Fibroblast of lung (primary cell): ENCODE measurements around the gene CFAP299. TPM values are rescaled to one million over a fixed set of nuclear protein-coding genes. Genes with fewer than 3 reads are reported as not detected.

Experiments
- DNase-seq, 2 donors: peaks; one replicate each; pipeline versions ENCODE4 v3.0.0 to v3.0.0-alpha.2; 2010; ENCODE audit warnings: low read depth in 2 of 2
- H2AFZ ChIP-seq: 2 replicates; pipeline ENCODE4 v1.5.1; 2012; ENCODE audit warnings: low read length, control low read depth, inconsistent platforms
- H3K27ac ChIP-seq: 2 replicates; pipeline ENCODE4 v1.5.1; 2011; ENCODE audit warnings: low read length, control low read depth; ENCODE audit not compliant: insufficient read depth
- H3K27me3 ChIP-seq: 2 replicates; pipeline ENCODE4 v1.5.1; 2011; ENCODE audit warnings: mild to moderate bottlenecking, low read length; ENCODE audit not compliant: control insufficient read depth, insufficient read depth
- H3K36me3 ChIP-seq: 2 replicates; pipeline ENCODE4 v1.5.1; 2011; ENCODE audit warnings: low read length; ENCODE audit not compliant: control insufficient read depth, insufficient read depth
- H3K4me1 ChIP-seq: 2 replicates; pipeline ENCODE4 v1.5.1; 2011; ENCODE audit warnings: low read length; ENCODE audit not compliant: control insufficient read depth, insufficient read depth; ENCODE audit errors: extremely low read depth
- H3K4me2 ChIP-seq: 2 replicates; pipeline ENCODE4 v1.5.1; 2011; ENCODE audit warnings: low read length, control low read depth; ENCODE audit not compliant: insufficient read depth; ENCODE audit errors: extremely low read depth
- H3K4me3 ChIP-seq, 4 experiments: fragments of 200-600 bp in 1 of 4; sonication (generic) in 1 of 4; replicated peaks in 1 of 4; 2 replicates each; pipeline ENCODE4 v1.5.1; 2011 to 2016; ENCODE audit warnings: low read length in 4 of 4, low read depth in 3 of 4, mild to moderate bottlenecking in 3 of 4, control low read depth in 2 of 4, inconsistent platforms in 1 of 4, mixed read lengths in 1 of 4; ENCODE audit not compliant: insufficient read depth in 1 of 4; ENCODE audit errors: control extremely low read depth in 1 of 4
- H3K79me2 ChIP-seq: 2 replicates; pipeline ENCODE4 v1.5.1; 2012; ENCODE audit warnings: mild to moderate bottlenecking, low read length, inconsistent platforms; ENCODE audit not compliant: control insufficient read depth, insufficient read depth
- H3K9ac ChIP-seq: 2 replicates; pipeline ENCODE4 v1.5.1; 2011; ENCODE audit warnings: mild to moderate bottlenecking, low read length, control low read depth; ENCODE audit not compliant: insufficient read depth
- H3K9me3 ChIP-seq: 2 replicates; pipeline ENCODE4 v1.5.1; 2012; ENCODE audit warnings: low read depth, low read length; ENCODE audit not compliant: control insufficient read depth, insufficient read depth
- H4K20me1 ChIP-seq: 2 replicates; pipeline ENCODE4 v1.5.1; 2011; ENCODE audit warnings: low read length; ENCODE audit not compliant: control insufficient read depth, insufficient read depth; ENCODE audit errors: extremely low read depth
- CTCF ChIP-seq, 2 donors: IDR thresholded peaks in 1 of 2; conservative IDR thresholded peaks in 1 of 2; 1 replicate in 1 of 2; 2 replicates in 1 of 2; pipeline ENCODE4 v1.5.1; 2011 to 2012; ENCODE audit warnings: low read length in 2 of 2, control low read depth in 1 of 2, inconsistent platforms in 1 of 2, low read depth in 1 of 2, mild to moderate bottlenecking in 1 of 2
- EZH2 ChIP-seq: IDR thresholded peaks from 2 replicates; pipeline ENCODE4 v1.5.1; 2012; ENCODE audit warnings: low read length, control low read depth, mild to moderate bottlenecking; ENCODE audit errors: missing control alignments
- polyA plus RNA-seq, 2 donors: library from polyadenylated mRNA; depleted of rRNA in 1 of 2; stranded (reverse) in 1 of 2; unstranded in 1 of 2; fragments of >200 nt; gene quantifications; 2 replicates each; pipeline ENCODE4 v1.2.1, GENCODE V29; 2011 to 2012; ENCODE audit warnings: missing spikeins in 1 of 2
- total RNA-seq: library from RNA; depleted of rRNA; stranded (reverse); fragments of >200 nt; gene quantifications from 2 replicates; pipeline ENCODE4 v1.2.1, GENCODE V29; 2014

The CFAP299 gene
- total and polyA plus RNA-seq, 2 donors (not counting 1 experiment from before 2014, with no cell fraction given) = 0.79 to 16.2 TPM

GRCh38 chr4:80294206-80294605, 41.3 kb upstream of the CFAP299 start:
- no peaks in the 10 kb centered on the region for H3K27me3 ChIP-seq
- no peak overlapping the region for H2AFZ ChIP-seq
- peak overlapping the region; percentile 38 for H3K4me2 ChIP-seq
- H4K20me1 ChIP-seq = no peaks in the 10 kb centered on the region
- TF ChIP-seq EZH2 = no peak
- TF ChIP-seq CTCF (conservative IDR thresholded peaks at IDR 0.05 in 1 of 2, IDR thresholded peaks at IDR 0.05 in 1 of 2; ENCODE audit: low read depth in 1 of 2, low read length in 2 of 2) = no peak
- H3K4me3 ChIP-seq = no peak overlapping the region
- H3K79me2 ChIP-seq = peaks cover 3% of the 10 kb centered on the region
- no peak for DNase-seq
- H3K27ac ChIP-seq = no peak overlapping the region
- H3K9ac ChIP-seq = no peak overlapping the region
- no peaks in the 10 kb centered on the region for H3K36me3 ChIP-seq
- no peaks in the 10 kb centered on the region for H3K9me3 ChIP-seq
- peaks cover 2% of the 10 kb centered on the region for H3K4me1 ChIP-seq

GRCh38 chr4:80295336-80295735, 40.2 kb upstream of the CFAP299 start:
- Histone ChIP-seq H3K27me3 (no peaks in the 10 kb centered on the region), H3K79me2 (peaks cover 2% of the 10 kb centered on the region), H3K36me3 (no peaks in the 10 kb centered on the region), H2AFZ (no peak overlapping the region), H3K4me1 (peaks cover 2% of the 10 kb centered on the region), H3K9me3 (no peaks in the 10 kb centered on the region), H3K9ac (no peak overlapping the region), H4K20me1 (no peaks in the 10 kb centered on the region), H3K4me3 (no peak overlapping the region), H3K4me2 (no peak overlapping the region), H3K27ac (no peak overlapping the region)
- no peak for DNase-seq
- no peak for TF ChIP-seq CTCF (conservative IDR thresholded peaks at IDR 0.05 in 1 of 2, IDR thresholded peaks at IDR 0.05 in 1 of 2; ENCODE audit: low read depth in 1 of 2, low read length in 2 of 2)
- TF ChIP-seq EZH2 = no peak

GRCh38 chr4:80295826-80296225, 39.7 kb upstream of the CFAP299 start:
- Histone ChIP-seq H3K4me3 (no peak overlapping the region), H3K4me2 (no peak overlapping the region), H4K20me1 (no peaks in the 10 kb centered on the region), H3K27ac (no peak overlapping the region), H3K9me3 (no peaks in the 10 kb centered on the region), H2AFZ (no peak overlapping the region), H3K4me1 (peaks cover 2% of the 10 kb centered on the region), H3K27me3 (no peaks in the 10 kb centered on the region), H3K36me3 (no peaks in the 10 kb centered on the region), H3K9ac (no peak overlapping the region), H3K79me2 (no peaks in the 10 kb centered on the region)
- TF ChIP-seq CTCF (conservative IDR thresholded peaks at IDR 0.05 in 1 of 2, IDR thresholded peaks at IDR 0.05 in 1 of 2; ENCODE audit: low read depth in 1 of 2, low read length in 2 of 2) (no peak), EZH2 (no peak)
- peak in 1 of 2 donors; percentile 68 for DNase-seq
